Measurements from ENCODE around the gene HIGD1C. TPM values are rescaled to one million over a fixed set of nuclear protein-coding genes. Genes with fewer than 3 reads are reported as not detected.

Gene HIGD1C
- total RNA-seq, 1 experiment from 2014 or later = not detected

DNA sequence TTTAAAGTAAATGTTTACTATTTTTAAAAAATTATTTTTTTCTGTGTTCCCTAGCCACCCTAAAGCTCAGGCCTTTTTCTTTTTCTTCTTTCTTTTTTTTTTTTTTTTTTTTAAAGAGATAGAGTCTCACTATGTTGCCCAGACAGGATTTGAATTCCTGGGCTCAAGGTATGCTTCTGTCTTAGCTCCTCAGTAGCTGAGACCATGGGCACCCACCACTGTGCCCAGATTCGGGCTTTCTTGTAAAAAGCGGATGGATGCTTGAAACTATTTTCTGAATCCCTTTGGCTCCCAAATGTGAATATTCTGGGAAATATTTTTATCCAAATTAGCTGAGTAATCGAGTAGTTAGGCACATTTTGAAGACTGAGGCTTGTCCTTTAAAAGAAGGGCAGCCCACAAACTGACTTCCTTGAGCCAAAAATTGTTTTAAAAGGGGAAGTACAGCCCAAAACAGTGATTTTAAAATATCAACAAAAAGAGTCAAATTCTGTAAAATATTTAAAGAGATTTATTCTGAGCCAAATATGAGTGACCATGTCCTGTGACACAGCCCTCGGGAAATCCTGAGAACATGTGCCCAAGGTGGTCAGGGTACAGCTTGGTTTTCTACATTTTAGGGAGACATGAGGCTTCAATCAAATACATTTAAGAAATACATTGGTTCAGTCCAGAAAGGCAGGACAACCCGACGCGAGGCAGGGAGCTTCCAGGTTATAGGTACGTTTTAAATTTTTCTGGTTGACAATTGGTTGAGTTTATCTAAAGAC lies 28.8 kb upstream of the HIGD1C start:
- no peaks in the 10 kb centered on the region for H3K27me3 Mint-ChIP-seq (ENCODE audit: low read depth)
- CTCF ChIA-PET = interaction anchor here (1.4 to 2.7 kb wide), 2 partner anchors 63 to 98 kb away, joined by 3 to 11 read pairs; no protein-coding TSS in a partner anchor
- H3K9me3 Mint-ChIP-seq = peaks cover 11% of the 10 kb centered on the region
- POLR2A ChIA-PET = interaction anchor here (0.6 to 0.9 kb wide), 3 partner anchors 27 to 344 kb away, joined by 3 to 5 read pairs (median 3); no protein-coding TSS in a partner anchor
- H3K4me3 Mint-ChIP-seq = peak overlapping the region; percentile 85
- peak; percentile 6; the same call in 1 of the 2 replicates for ATAC-seq
- TF ChIP-seq MYBL2 (CRISPR knock-in tag; IDR thresholded peaks at IDR 0.05) (no peak), ZNF121 (CRISPR knock-in tag; IDR thresholded peaks at IDR 0.05) (peak; percentile 55; the same call in 1 of the 2 replicates), ZNF263 (CRISPR knock-in tag; IDR thresholded peaks at IDR 0.05; ENCODE audit: low read depth) (no peak), FOXK1 (CRISPR knock-in tag; IDR thresholded peaks at IDR 0.05) (no peak), TP53 (CRISPR knock-in tag; IDR thresholded peaks at IDR 0.05) (no peak)
- no peak for DNase-seq (ENCODE audit: low spot score)
- peaks cover 62% of the 10 kb centered on the region for H3K4me1 Mint-ChIP-seq
- H3K36me3 Mint-ChIP-seq = peaks cover 3% of the 10 kb centered on the region; the same call in 1 of the 2 replicates
- peak overlapping the region; percentile 88 for H3K27ac Mint-ChIP-seq

DNA sequence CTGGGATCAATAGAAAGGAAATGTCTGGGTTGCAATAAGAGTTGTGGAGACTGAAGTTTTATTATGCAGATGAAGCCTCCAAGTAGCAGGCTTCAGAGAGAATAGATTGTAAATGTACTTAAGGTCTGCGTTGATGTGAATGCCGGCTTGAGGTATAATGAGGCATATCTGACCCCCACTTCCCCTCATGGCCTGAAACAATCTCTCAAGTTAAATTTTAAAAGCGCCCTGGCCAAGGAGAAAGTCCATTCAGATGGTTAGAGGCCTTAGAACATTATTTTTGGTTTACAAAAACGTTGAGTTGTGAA lies 28.3 kb upstream of the HIGD1C start:
- H3K36me3 Mint-ChIP-seq = no peaks in the 10 kb centered on the region
- POLR2A ChIA-PET = interaction anchor here (0.6 kb wide), 1 partner anchor 343 kb away, joined by 5 read pairs; no protein-coding TSS in a partner anchor
- no peak for TF ChIP-seq FOXK1 (CRISPR knock-in tag; IDR thresholded peaks at IDR 0.05)
- TF ChIP-seq MXD4 (CRISPR knock-in tag; IDR thresholded peaks at IDR 0.05; ENCODE audit: borderline replicate concordance) = no peak
- TF ChIP-seq, protein P1, sequence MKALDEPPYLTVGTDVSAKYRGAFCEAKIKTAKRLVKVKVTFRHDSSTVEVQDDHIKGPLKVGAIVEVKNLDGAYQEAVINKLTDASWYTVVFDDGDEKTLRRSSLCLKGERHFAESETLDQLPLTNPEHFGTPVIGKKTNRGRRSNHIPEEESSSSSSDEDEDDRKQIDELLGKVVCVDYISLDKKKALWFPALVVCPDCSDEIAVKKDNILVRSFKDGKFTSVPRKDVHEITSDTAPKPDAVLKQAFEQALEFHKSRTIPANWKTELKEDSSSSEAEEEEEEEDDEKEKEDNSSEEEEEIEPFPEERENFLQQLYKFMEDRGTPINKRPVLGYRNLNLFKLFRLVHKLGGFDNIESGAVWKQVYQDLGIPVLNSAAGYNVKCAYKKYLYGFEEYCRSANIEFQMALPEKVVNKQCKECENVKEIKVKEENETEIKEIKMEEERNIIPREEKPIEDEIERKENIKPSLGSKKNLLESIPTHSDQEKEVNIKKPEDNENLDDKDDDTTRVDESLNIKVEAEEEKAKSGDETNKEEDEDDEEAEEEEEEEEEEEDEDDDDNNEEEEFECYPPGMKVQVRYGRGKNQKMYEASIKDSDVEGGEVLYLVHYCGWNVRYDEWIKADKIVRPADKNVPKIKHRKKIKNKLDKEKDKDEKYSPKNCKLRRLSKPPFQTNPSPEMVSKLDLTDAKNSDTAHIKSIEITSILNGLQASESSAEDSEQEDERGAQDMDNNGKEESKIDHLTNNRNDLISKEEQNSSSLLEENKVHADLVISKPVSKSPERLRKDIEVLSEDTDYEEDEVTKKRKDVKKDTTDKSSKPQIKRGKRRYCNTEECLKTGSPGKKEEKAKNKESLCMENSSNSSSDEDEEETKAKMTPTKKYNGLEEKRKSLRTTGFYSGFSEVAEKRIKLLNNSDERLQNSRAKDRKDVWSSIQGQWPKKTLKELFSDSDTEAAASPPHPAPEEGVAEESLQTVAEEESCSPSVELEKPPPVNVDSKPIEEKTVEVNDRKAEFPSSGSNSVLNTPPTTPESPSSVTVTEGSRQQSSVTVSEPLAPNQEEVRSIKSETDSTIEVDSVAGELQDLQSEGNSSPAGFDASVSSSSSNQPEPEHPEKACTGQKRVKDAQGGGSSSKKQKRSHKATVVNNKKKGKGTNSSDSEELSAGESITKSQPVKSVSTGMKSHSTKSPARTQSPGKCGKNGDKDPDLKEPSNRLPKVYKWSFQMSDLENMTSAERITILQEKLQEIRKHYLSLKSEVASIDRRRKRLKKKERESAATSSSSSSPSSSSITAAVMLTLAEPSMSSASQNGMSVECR (CRISPR knock-in tag; IDR thresholded peaks at IDR 0.05; ENCODE audit: borderline replicate concordance) = no peak
- no peak for TF ChIP-seq CREB1 (CRISPR knock-in tag; IDR thresholded peaks at IDR 0.05)
- no peak for TF ChIP-seq TCF7 (CRISPR knock-in tag; IDR thresholded peaks at IDR 0.05; ENCODE audit: low read depth)
- TF ChIP-seq CBFB (CRISPR knock-in tag; IDR thresholded peaks at IDR 0.05; ENCODE audit: low read depth) = no peak
- TF ChIP-seq, protein P2, sequence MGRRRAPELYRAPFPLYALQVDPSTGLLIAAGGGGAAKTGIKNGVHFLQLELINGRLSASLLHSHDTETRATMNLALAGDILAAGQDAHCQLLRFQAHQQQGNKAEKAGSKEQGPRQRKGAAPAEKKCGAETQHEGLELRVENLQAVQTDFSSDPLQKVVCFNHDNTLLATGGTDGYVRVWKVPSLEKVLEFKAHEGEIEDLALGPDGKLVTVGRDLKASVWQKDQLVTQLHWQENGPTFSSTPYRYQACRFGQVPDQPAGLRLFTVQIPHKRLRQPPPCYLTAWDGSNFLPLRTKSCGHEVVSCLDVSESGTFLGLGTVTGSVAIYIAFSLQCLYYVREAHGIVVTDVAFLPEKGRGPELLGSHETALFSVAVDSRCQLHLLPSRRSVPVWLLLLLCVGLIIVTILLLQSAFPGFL (CRISPR knock-in tag; IDR thresholded peaks at IDR 0.05; ENCODE audit: borderline replicate concordance) = no peak
- TF ChIP-seq NFYB (CRISPR knock-in tag; conservative IDR thresholded peaks at IDR 0.05; ENCODE audit: low read depth) = no peak
- peak overlapping the region; percentile 85 for H3K4me3 Mint-ChIP-seq
- peaks cover 6% of the 10 kb centered on the region; the same call in 1 of the 2 replicates for H3K9me3 Mint-ChIP-seq
- DNase-seq (ENCODE audit: low spot score) (no peak), ATAC-seq (peak; percentile 13)
- H3K27me3 Mint-ChIP-seq (ENCODE audit: low read depth) = no peaks in the 10 kb centered on the region
- H3K4me1 Mint-ChIP-seq = peaks cover 65% of the 10 kb centered on the region
- CTCF ChIA-PET = interaction anchor here (1.2 to 1.3 kb wide), 2 partner anchors 9 to 159 kb away, joined by 4 read pairs; no protein-coding TSS in a partner anchor
- peak overlapping the region; percentile 88 for H3K27ac Mint-ChIP-seq

DNA sequence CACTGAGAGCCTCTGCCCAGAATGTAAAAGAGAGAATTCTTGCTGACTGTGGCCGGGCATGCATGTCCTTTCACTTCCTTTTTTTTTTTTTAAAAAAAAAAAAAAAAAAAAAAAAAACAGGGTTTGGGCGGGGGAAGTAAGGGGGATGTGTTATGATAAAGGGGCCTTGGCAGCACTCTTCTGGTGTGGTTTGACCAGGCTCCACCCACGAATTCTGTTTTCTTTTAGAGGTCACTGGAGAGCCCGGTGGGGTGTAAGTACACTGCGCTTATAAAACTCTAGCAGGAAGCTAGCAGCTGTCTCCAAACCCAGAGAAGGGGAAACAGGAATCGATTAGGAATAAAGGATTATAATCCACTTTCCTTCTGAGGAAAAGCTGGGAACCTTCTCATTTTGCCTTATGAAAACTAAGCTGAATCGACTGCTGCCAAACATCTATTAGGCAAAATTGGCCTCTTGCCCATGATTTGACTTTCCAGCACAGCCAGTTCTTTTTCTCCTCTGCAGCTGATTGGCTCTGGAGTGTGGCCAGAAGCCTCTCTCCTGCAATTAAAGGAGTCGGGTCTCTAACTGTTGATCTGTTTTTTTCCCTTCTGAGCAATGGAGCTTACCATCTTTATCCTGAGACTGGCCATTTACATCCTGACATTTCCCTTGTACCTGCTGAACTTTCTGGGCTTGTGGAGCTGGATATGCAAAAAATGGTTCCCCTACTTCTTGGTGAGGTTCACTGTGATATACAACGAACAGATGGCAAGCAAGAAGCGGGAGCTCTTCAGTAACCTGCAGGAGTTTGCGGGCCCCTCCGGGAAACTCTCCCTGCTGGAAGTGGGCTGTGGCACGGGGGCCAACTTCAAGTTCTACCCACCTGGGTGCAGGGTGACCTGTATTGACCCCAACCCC lies 27.7 kb upstream of the HIGD1C start:
- H3K4me1 Mint-ChIP-seq = peaks cover 71% of the 10 kb centered on the region
- ChIA-PET CTCF (interaction anchor here (0.8 to 1.3 kb wide), 6 partner anchors 10 to 420 kb away, joined by 3 to 8 read pairs (median 4); partner anchors contain the start of gene DIP2B), POLR2A (interaction anchor here (0.6 to 0.9 kb wide), 3 partner anchors 10 to 343 kb away, joined by 3 to 5 read pairs (median 4); no protein-coding TSS in a partner anchor)
- H3K36me3 Mint-ChIP-seq = no peaks in the 10 kb centered on the region
- no peak for DNase-seq (ENCODE audit: low spot score)
- peak; percentile 79 for ATAC-seq
- peak overlapping the region; percentile 88 for H3K27ac Mint-ChIP-seq
- 0 out of 2 replicates have a peak, but pooled peaks have one; percentile 7 for TF ChIP-seq NFYB (CRISPR knock-in tag; conservative IDR thresholded peaks at IDR 0.05; ENCODE audit: low read depth)
- TF ChIP-seq CREM (CRISPR knock-in tag; IDR thresholded peaks at IDR 0.05) = 0 out of 2 replicates have a peak, but pooled peaks have one; percentile 24
- TF ChIP-seq, protein P3, sequence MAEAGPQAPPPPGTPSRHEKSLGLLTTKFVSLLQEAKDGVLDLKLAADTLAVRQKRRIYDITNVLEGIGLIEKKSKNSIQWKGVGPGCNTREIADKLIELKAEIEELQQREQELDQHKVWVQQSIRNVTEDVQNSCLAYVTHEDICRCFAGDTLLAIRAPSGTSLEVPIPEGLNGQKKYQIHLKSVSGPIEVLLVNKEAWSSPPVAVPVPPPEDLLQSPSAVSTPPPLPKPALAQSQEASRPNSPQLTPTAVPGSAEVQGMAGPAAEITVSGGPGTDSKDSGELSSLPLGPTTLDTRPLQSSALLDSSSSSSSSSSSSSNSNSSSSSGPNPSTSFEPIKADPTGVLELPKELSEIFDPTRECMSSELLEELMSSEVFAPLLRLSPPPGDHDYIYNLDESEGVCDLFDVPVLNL (CRISPR knock-in tag; IDR thresholded peaks at IDR 0.05; ENCODE audit: borderline replicate concordance, low read depth) = no peak
- peak overlapping the region; percentile 85 for H3K4me3 Mint-ChIP-seq
- peaks cover 6% of the 10 kb centered on the region; the same call in 1 of the 2 replicates for H3K9me3 Mint-ChIP-seq
- no peaks in the 10 kb centered on the region for H3K27me3 Mint-ChIP-seq (ENCODE audit: low read depth)

Measured in WTC11 (cell line).